HepG2 (cell line): Measurements from ENCODE around the gene KRI1. TPM values are rescaled to one million over a fixed set of nuclear protein-coding genes. Genes with fewer than 3 reads are reported as not detected.

Source experiments
- ADNP ChIP-seq: sonication (generic); formaldehyde crosslinking; IDR thresholded peaks from 2 replicates; pipeline ENCODE4 v1.4.0; 2020; ENCODE audit warnings: missing genetic modification reagents
- BORCS8-MEF2B ChIP-seq: sonication (generic); formaldehyde crosslinking; IDR thresholded peaks from 2 replicates; pipeline ENCODE4 v1.8.0; 2022; ENCODE audit warnings: mild to moderate bottlenecking, missing genetic modification reagents
- CBX1 ChIP-seq: IDR thresholded peaks from one replicate; pipeline ENCODE4 v1.6.1; 2016; ENCODE audit warnings: antibody characterized with exemption, low read depth
- FUBP1 ChIP-seq: sonication (generic); formaldehyde crosslinking; IDR thresholded peaks from 2 replicates; pipeline ENCODE4 v1.5.1; 2020; ENCODE audit warnings: missing genetic modification reagents, mild to moderate bottlenecking, borderline replicate concordance
- MAFK ChIP-seq, 2 experiments: IDR thresholded peaks in 1 of 2; conservative IDR thresholded peaks in 1 of 2; 2 replicates each; pipeline ENCODE4 v1.6.1; 2011; ENCODE audit warnings: improper control_type of control experiment in 2 of 2, low read length in 2 of 2
- MIER3 ChIP-seq: IDR thresholded peaks from 2 replicates; pipeline ENCODE4 v1.6.1; 2016; ENCODE audit warnings: missing compliant biosample characterization, borderline replicate concordance
- NFE2L1 ChIP-seq: sonication (generic); formaldehyde crosslinking; IDR thresholded peaks from 2 replicates; pipeline ENCODE4 v1.4.0; 2020; ENCODE audit warnings: missing genetic modification reagents, mild to moderate bottlenecking, borderline replicate concordance
- SAP130 ChIP-seq: IDR thresholded peaks from 2 replicates; pipeline ENCODE4 v1.6.1; 2016; ENCODE audit warnings: low read depth
- SIN3A ChIP-seq: IDR thresholded peaks from 2 replicates; pipeline ENCODE4 v1.6.1; 2011; ENCODE audit warnings: low read depth, mild to moderate bottlenecking, control low read depth, low read length, borderline replicate concordance
- SP4 ChIP-seq: sonication (generic); formaldehyde crosslinking; IDR thresholded peaks from 2 replicates; pipeline ENCODE4 v1.8.1; 2023; ENCODE audit warnings: mild to moderate bottlenecking, missing genetic modification reagents
- ZBTB33 ChIP-seq: sonication (generic); formaldehyde crosslinking; IDR thresholded peaks from 2 replicates; pipeline ENCODE4 v1.4.0; 2020; ENCODE audit warnings: missing genetic modification reagents
- ZBTB38 ChIP-seq: sonication (generic); formaldehyde crosslinking; IDR thresholded peaks from 2 replicates; pipeline ENCODE4 v1.5.1; 2020; ENCODE audit warnings: mild to moderate bottlenecking, missing genetic modification reagents
- ZKSCAN8 ChIP-seq: IDR thresholded peaks from 2 replicates; pipeline ENCODE4 v1.6.1; 2016; ENCODE audit warnings: borderline replicate concordance, missing genetic modification reagents, missing compliant biosample characterization
- ZMYM3 ChIP-seq: sonication (generic); formaldehyde crosslinking; IDR thresholded peaks from 2 replicates; pipeline ENCODE4 v1.5.1; 2020; ENCODE audit warnings: mild to moderate bottlenecking, missing genetic modification reagents
- ZNF629 ChIP-seq: sonication (generic); formaldehyde crosslinking; conservative IDR thresholded peaks from 2 replicates; pipeline ENCODE4 v1.5.0; 2020; ENCODE audit warnings: missing genetic modification reagents
- ZNF839 ChIP-seq: sonication (generic); formaldehyde crosslinking; IDR thresholded peaks from 2 replicates; pipeline ENCODE4 v1.4.0; 2020; ENCODE audit warnings: missing genetic modification reagents, mild to moderate bottlenecking, borderline replicate concordance
- polyA plus RNA-seq, 8 experiments: library from polyadenylated mRNA; depleted of rRNA in 3 of 8; stranded (reverse) in 7 of 8; unstranded in 1 of 8; fragments of >200 nt; fragmentation: Illumina TruSeq in 4 of 8; extraction: Trizol in 4 of 8; gene quantifications; 2 replicates each; pipeline versions ENCODE4 v1.2.1 to v1.2.3, GENCODE V29; 2011 to 2016; ENCODE audit warnings: low read depth in 4 of 8, missing spikeins in 1 of 8, mixed read lengths in 1 of 8; ENCODE audit not compliant: insufficient read depth in 1 of 8
- total RNA-seq, 5 experiments: library from RNA; depleted of rRNA; stranded (reverse); fragments of >200 nt; fragmentation: Illumina TruSeq; extraction: Trizol; gene quantifications; 2 replicates each; pipeline ENCODE4 v1.2.3, GENCODE V29; 2016; ENCODE audit warnings: low read depth in 1 of 5
- TF ChIP-seq, protein P1 (sequence below): sonication (generic); formaldehyde crosslinking; IDR thresholded peaks from 2 replicates; pipeline ENCODE4 v1.4.0; 2020; ENCODE audit warnings: missing genetic modification reagents, mild to moderate bottlenecking, borderline replicate concordance
- TF ChIP-seq, protein P2 (sequence below): sonication (generic); formaldehyde crosslinking; IDR thresholded peaks from 2 replicates; pipeline ENCODE4; 2020; ENCODE audit warnings: missing genetic modification reagents, mild to moderate bottlenecking, borderline replicate concordance
- TF ChIP-seq, protein P3 (sequence below): sonication (generic); formaldehyde crosslinking; IDR thresholded peaks from 2 replicates; pipeline ENCODE4 v1.4.0; 2020; ENCODE audit warnings: mild to moderate bottlenecking, low read depth, missing genetic modification reagents

Gene KRI1
- total and polyA plus RNA-seq, 2 of the 13 experiments (the other 11 are each of a cell fraction or from before 2014, with no cell fraction given) = 9.1 to 11.7 TPM

- TF ChIP-seq ZBTB33 (CRISPR knock-in tag) (peak; percentile 93), MIER3 (CRISPR knock-in tag) (no peak), ZMYM3 (CRISPR knock-in tag) (peak; percentile 21; the same call in 1 of the 2 replicates), ZNF629 (CRISPR knock-in tag) (peak; percentile 83), ZKSCAN8 (CRISPR knock-in tag) (no peak), NFE2L1 (no peak), BORCS8-MEF2B (CRISPR knock-in tag) (0 out of 2 replicates have a peak, but pooled peaks have one; percentile 35), ADNP (CRISPR knock-in tag) (peak; percentile 12; the same call in 1 of the 2 replicates), SAP130 (peak; percentile 8; the same call in 1 of the 2 replicates), SIN3A (no peak), ZBTB38 (peak; percentile 97), ZNF839 (CRISPR knock-in tag) (0 out of 2 replicates have a peak, but pooled peaks have one; percentile 58), MAFK (conservative IDR thresholded peaks at IDR 0.05 in 1 of 2, IDR thresholded peaks at IDR 0.05 in 1 of 2; ENCODE audit: low read length in 2 of 2) (peak; percentile 48 to 61; a peak in 3 of 4 replicates), SP4 (peak; percentile 37; the same call in 1 of the 2 replicates), CBX1 (no peak), FUBP1 (CRISPR knock-in tag) (no peak)
- TF ChIP-seq, protein P1, sequence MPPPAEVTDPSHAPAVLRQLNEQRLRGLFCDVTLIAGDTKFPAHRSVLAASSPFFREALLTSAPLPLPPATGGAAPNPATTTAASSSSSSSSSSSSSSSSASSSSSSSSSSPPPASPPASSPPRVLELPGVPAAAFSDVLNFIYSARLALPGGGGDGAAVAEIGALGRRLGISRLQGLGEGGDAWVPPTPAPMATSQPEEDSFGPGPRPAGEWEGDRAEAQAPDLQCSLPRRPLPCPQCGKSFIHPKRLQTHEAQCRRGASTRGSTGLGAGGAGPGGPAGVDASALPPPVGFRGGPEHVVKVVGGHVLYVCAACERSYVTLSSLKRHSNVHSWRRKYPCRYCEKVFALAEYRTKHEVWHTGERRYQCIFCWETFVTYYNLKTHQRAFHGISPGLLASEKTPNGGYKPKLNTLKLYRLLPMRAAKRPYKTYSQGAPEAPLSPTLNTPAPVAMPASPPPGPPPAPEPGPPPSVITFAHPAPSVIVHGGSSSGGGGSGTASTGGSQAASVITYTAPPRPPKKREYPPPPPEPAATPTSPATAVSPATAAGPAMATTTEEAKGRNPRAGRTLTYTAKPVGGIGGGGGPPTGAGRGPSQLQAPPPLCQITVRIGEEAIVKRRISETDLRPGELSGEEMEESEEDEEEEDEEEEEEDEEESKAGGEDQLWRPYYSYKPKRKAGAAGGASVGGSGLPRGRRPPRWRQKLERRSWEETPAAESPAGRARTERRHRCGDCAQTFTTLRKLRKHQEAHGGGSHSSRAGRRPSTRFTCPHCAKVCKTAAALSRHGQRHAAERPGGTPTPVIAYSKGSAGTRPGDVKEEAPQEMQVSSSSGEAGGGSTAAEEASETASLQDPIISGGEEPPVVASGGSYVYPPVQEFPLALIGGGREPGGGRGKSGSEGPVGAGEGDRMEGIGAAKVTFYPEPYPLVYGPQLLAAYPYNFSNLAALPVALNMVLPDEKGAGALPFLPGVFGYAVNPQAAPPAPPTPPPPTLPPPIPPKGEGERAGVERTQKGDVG (CRISPR knock-in tag) = peak; percentile 86; the same call in 1 of the 2 replicates
- TF ChIP-seq, protein P2, sequence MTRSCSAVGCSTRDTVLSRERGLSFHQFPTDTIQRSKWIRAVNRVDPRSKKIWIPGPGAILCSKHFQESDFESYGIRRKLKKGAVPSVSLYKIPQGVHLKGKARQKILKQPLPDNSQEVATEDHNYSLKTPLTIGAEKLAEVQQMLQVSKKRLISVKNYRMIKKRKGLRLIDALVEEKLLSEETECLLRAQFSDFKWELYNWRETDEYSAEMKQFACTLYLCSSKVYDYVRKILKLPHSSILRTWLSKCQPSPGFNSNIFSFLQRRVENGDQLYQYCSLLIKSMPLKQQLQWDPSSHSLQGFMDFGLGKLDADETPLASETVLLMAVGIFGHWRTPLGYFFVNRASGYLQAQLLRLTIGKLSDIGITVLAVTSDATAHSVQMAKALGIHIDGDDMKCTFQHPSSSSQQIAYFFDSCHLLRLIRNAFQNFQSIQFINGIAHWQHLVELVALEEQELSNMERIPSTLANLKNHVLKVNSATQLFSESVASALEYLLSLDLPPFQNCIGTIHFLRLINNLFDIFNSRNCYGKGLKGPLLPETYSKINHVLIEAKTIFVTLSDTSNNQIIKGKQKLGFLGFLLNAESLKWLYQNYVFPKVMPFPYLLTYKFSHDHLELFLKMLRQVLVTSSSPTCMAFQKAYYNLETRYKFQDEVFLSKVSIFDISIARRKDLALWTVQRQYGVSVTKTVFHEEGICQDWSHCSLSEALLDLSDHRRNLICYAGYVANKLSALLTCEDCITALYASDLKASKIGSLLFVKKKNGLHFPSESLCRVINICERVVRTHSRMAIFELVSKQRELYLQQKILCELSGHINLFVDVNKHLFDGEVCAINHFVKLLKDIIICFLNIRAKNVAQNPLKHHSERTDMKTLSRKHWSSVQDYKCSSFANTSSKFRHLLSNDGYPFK (CRISPR knock-in tag) = 0 out of 2 replicates have a peak, but pooled peaks have one; percentile 32
- TF ChIP-seq, protein P3, sequence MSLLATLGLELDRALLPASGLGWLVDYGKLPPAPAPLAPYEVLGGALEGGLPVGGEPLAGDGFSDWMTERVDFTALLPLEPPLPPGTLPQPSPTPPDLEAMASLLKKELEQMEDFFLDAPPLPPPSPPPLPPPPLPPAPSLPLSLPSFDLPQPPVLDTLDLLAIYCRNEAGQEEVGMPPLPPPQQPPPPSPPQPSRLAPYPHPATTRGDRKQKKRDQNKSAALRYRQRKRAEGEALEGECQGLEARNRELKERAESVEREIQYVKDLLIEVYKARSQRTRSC (CRISPR knock-in tag) = no peak
Measured at GRCh38 chr19:10544753-10545251, 21.0 kb downstream of the KRI1 start (continued).
